ENCODE data around the gene SAMHD1. TPM values are rescaled to one million over a fixed set of nuclear protein-coding genes. Genes with fewer than 3 reads are reported as not detected.

SAMHD1 gene
- polyA plus RNA-seq, 1 donor from 2014 or later = 22.2 TPM

GRCh38 chr20:36866164-36866563, 85.3 kb downstream of the SAMHD1 start:
- no peaks in the 10 kb centered on the region for H3F3A ChIP-seq (ENCODE audit: insufficient read depth, low read length, poor library complexity, severe bottlenecking)
- H3K79me2 ChIP-seq (replicated peaks; ENCODE audit: insufficient read depth, low read length) = peaks cover 15% of the 10 kb centered on the region
- no peak overlapping the region for H2AFZ ChIP-seq (ENCODE audit: low read depth, low read length)
- H4K20me1 ChIP-seq (ENCODE audit: insufficient read depth) = peaks cover 13% of the 10 kb centered on the region
- no peak overlapping the region for H3K27ac ChIP-seq (ENCODE audit: low read length)
- no peak overlapping the region for H3K4me2 ChIP-seq (ENCODE audit: low read length)
- TF ChIP-seq EP300 (conservative IDR thresholded peaks at IDR 0.05; ENCODE audit: poor library complexity, severe bottlenecking) (no peak), RAD21 (conservative IDR thresholded peaks at IDR 0.05) (no peak), CTCF (IDR thresholded peaks at IDR 0.05; ENCODE audit: poor library complexity, severe bottlenecking) (no peak), TAF1 (IDR thresholded peaks at IDR 0.05; ENCODE audit: low read depth) (no peak), MXI1 (conservative IDR thresholded peaks at IDR 0.05; ENCODE audit: poor library complexity, severe bottlenecking) (no peak), EZH2 (IDR thresholded peaks at IDR 0.05; ENCODE audit: borderline replicate concordance, insufficient read depth, low read length, poor library complexity, severe bottlenecking) (no peak)
- H3K9me2 ChIP-seq (ENCODE audit: insufficient read depth, low read length) = no peaks in the 10 kb centered on the region
- no peak overlapping the region for H3K4me3 ChIP-seq (ENCODE audit: low read length)
- H3K27me3 ChIP-seq (ENCODE audit: insufficient read depth, low read depth, low read length) = no peaks in the 10 kb centered on the region
- H3K9ac ChIP-seq (ENCODE audit: low read length) = no peak overlapping the region
- no peaks in the 10 kb centered on the region for H3K36me3 ChIP-seq (ENCODE audit: insufficient read depth, low read length)
- H3K9me3 ChIP-seq (ENCODE audit: low read length) = no peaks in the 10 kb centered on the region

GRCh38 chr20:36865861-36866149, 85.7 kb downstream of the SAMHD1 start:
- no peak for TF ChIP-seq RAD21 (conservative IDR thresholded peaks at IDR 0.05)
- TF ChIP-seq MXI1 (conservative IDR thresholded peaks at IDR 0.05; ENCODE audit: poor library complexity, severe bottlenecking) = no peak
- TF ChIP-seq EP300 (conservative IDR thresholded peaks at IDR 0.05; ENCODE audit: poor library complexity, severe bottlenecking) = no peak
- Histone ChIP-seq H4K20me1 (ENCODE audit: insufficient read depth) (peaks cover 16% of the 10 kb centered on the region), H3K4me3 (ENCODE audit: low read length) (no peak overlapping the region), H2AFZ (ENCODE audit: low read depth, low read length) (no peak overlapping the region), H3K27me3 (ENCODE audit: insufficient read depth, low read depth, low read length) (no peaks in the 10 kb centered on the region), H3K9me3 (ENCODE audit: low read length) (no peaks in the 10 kb centered on the region), H3K79me2 (replicated peaks; ENCODE audit: insufficient read depth, low read length) (peaks cover 18% of the 10 kb centered on the region), H3K4me2 (ENCODE audit: low read length) (no peak overlapping the region), H3K9me2 (ENCODE audit: insufficient read depth, low read length) (no peaks in the 10 kb centered on the region), H3K9ac (ENCODE audit: low read length) (no peak overlapping the region), H3F3A (ENCODE audit: insufficient read depth, low read length, poor library complexity, severe bottlenecking) (no peaks in the 10 kb centered on the region), H3K27ac (ENCODE audit: low read length) (no peak overlapping the region), H3K36me3 (ENCODE audit: insufficient read depth, low read length) (no peaks in the 10 kb centered on the region)

GRCh38 chr20:36865076-36865860, 86.2 kb downstream of the SAMHD1 start:
- Histone ChIP-seq H3K9me3 (ENCODE audit: low read length) (no peaks in the 10 kb centered on the region), H2AFZ (ENCODE audit: low read depth, low read length) (no peak overlapping the region), H3K36me3 (ENCODE audit: insufficient read depth, low read length) (no peaks in the 10 kb centered on the region), H3K79me2 (replicated peaks; ENCODE audit: insufficient read depth, low read length) (peaks cover 24% of the 10 kb centered on the region), H3F3A (ENCODE audit: insufficient read depth, low read length, poor library complexity, severe bottlenecking) (no peaks in the 10 kb centered on the region), H3K9me2 (ENCODE audit: insufficient read depth, low read length) (no peaks in the 10 kb centered on the region), H4K20me1 (ENCODE audit: insufficient read depth) (peaks cover 22% of the 10 kb centered on the region), H3K4me3 (ENCODE audit: low read length) (no peak overlapping the region), H3K9ac (ENCODE audit: low read length) (no peak overlapping the region), H3K27me3 (ENCODE audit: insufficient read depth, low read depth, low read length) (no peaks in the 10 kb centered on the region), H3K4me2 (ENCODE audit: low read length) (no peak overlapping the region), H3K27ac (ENCODE audit: low read length) (no peak overlapping the region)
- TF ChIP-seq EP300 (conservative IDR thresholded peaks at IDR 0.05; ENCODE audit: poor library complexity, severe bottlenecking) (no peak), REST (IDR thresholded peaks at IDR 0.05; ENCODE audit: borderline replicate concordance) (no peak), POLR2AphosphoS5 (IDR thresholded peaks at IDR 0.05) (no peak), MXI1 (conservative IDR thresholded peaks at IDR 0.05; ENCODE audit: poor library complexity, severe bottlenecking) (no peak), EZH2 (IDR thresholded peaks at IDR 0.05; ENCODE audit: borderline replicate concordance, insufficient read depth, low read length, poor library complexity, severe bottlenecking) (no peak), CTCF (IDR thresholded peaks at IDR 0.05; ENCODE audit: poor library complexity, severe bottlenecking) (no peak), SMC3 (conservative IDR thresholded peaks at IDR 0.05; ENCODE audit: poor library complexity) (no peak), RAD21 (conservative IDR thresholded peaks at IDR 0.05) (no peak), TAF1 (IDR thresholded peaks at IDR 0.05; ENCODE audit: low read depth) (no peak)
